DMS79 (cell line): ENCODE results near the gene EP400.
"Not testable (repeated sequence)": the region's sequence is repeated elsewhere in the genome, so short reads cannot be mapped to it uniquely, and the experiment has no call there.

Source experiments
- DNase-seq: peaks from one replicate; lab custom pipeline; 2025; lab: John Stamatoyannopoulos, UW

The EP400 gene

DNA sequence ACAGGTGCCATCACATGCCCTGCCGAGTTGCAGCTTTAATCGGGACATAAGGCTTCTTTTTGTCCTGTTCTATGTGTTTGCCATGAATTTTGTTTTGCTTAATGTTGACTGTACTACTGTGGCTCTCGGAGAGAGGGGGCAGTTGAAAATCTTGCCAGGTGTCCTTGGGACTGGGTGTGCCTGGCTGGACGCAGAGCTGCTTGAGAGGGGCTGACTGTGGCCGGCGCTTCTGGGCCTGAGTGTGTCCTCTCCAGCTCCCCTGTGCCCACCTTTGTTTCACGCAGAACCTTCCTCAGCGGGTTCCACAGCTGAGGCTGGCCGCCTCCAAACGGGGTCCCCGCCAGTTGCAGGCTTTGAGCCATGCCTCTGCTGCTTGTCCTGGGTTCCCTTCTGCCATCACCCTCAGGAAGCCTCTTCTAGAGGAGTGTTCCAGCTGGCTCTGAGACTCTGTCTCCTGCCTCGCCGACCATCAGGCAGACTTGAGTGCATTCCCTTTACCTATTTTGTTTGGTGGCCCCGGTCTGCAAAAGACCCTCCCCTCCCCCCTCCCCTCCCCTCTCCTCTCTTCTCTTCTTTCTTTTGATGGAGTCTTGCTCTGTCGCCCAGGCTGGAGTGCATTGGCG is 144.6 kb downstream of the EP400 start:
- DNase-seq: no peak

GRCh38 chr12:132095520-132096409 is 146.0 kb downstream of the EP400 start:
- DNase-seq: no peak

GRCh38 chr12:132099739-132100138 is 150.0 kb downstream of the EP400 start:
- DNase-seq: no peak

DNA sequence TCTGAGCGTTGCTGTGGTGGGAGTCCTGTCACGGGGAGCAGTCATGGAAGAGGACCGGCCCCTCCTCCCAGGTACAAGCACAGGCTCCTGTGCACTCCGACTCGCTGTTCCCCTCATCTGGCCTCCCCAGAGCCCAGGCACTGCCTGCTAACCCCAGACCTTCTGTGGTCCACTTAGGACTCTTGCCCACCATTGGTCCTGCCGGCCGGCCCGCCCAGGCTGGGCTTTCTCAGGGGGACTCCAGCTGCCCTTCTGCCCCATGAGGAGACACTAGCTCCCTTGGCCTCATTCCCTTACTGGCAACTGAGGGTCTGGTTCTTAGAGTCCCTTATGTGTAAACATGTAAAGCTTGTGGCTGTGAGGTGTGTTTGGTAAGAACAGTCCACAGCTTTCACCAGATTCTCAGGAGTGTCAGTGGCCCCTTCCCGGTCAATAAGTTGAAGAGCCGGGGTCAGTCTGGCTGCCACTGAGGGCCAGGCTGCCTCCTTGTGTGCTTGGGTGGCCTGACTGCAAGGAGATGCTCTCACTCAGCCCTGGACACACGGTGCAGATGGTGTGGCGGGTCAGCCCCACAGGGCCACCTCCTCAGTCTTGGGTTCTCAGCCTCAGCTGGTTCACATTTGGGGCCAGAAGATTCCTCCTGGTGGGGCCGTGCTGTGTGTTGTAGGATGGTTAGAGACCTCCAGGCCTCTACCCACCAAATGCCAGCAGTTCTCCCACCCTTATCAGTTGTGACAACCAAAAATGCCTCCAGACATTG is 150.7 kb downstream of the EP400 start:
- no peak for DNase-seq

- DNase-seq: no peak
These were observed 152.6 kb downstream of the EP400 start for GRCh38 chr12:132102297-132102696.

GRCh38 chr12:132103072-132103471 is 153.3 kb downstream of the EP400 start:
- DNase-seq: not testable (repeated sequence)

DNA sequence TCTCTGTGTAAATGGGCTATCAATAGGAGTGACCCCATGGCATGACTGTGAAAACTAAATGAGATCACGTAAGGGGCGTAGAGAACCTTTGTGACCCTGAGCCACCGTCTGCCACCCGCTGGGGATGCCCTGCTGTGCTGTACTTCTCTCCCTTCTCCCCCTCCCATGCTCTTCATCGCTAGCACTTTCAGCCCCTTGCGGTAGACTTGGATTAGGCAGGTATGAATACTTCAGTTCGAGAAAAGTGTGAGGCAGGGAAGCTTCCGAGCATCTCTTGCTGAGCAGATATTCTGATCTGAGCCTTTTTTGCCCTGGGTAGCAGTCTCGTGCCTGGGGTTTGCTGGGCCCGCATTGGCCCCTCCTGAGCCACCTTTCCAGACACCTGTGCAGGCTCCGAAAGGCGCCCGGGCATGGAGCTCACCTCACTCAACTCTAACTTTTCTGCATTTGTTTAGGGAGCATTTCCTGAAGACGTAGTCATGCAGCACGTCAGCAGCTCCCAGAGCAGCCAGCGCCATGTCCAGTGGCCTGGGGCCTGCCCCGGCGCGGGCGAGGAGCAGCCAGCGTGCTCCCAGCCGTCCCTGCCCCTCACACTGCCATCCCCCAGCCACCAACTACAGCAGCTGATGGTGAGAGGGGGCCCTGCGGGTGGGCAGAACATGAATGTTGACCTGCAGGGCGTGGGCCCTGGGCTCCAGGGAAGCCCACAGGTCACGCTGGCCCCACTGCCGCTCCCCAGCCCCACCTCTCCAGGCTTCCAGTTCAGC is 154.0 kb downstream of the EP400 start:
- DNase-seq: no peak

DNA sequence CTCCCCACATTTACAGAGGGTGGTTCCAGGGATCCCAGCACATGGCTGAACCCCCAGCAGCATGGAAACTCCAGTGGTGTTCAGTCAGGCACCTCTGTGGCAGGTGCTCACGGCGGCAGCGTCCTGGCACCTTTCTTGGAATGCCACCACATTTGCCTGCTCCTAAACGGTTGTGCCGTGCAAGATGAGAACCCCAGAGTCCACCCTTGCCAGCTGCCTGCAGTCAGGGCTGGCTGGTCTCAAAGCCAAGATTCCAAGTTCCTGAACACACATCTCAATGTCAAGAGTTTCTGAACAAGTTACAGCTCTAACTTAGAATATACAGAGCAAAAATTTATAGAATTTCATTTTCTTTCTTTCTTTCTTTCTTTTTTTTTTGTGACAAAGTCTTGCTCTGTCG is 155.7 kb downstream of the EP400 start:
- DNase-seq: no peak

- DNase-seq: no peak
These were observed 157.2 kb downstream of the EP400 start for GRCh38 chr12:132106921-132107320.

DNA sequence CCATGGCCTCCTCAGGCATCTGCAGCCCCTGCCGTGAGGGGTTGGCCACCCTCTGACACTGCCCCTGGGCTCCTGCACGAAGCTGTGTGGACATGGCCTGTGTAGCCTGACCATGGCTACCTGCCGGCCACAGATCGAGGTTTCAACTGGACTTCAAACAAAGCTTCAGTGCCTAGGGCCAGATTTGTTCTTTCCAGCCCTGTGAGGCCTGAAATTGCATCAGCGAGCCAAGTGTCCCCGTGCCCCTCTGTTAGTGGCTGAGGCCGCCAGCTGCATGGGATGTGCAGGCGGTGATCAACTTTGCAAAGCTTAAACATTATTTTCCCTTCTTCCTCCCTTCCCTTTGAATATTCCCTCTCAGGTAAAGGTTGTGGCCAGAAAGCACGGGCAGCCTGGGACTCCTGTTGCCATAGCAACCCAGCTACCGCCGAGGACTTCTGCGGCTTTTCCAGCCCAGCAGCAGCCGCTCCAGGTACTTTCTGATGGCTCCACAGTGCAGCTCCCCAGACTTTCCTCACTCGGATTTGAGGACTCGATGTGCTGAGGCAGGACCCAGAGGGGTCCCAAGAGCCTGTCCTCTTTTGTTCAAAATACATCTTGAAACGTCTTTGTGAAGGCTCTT is 158.6 kb downstream of the EP400 start:
- no peak for DNase-seq

- no peak for DNase-seq
These were observed 160.0 kb downstream of the EP400 start for GRCh38 chr12:132109741-132110140.

DNA sequence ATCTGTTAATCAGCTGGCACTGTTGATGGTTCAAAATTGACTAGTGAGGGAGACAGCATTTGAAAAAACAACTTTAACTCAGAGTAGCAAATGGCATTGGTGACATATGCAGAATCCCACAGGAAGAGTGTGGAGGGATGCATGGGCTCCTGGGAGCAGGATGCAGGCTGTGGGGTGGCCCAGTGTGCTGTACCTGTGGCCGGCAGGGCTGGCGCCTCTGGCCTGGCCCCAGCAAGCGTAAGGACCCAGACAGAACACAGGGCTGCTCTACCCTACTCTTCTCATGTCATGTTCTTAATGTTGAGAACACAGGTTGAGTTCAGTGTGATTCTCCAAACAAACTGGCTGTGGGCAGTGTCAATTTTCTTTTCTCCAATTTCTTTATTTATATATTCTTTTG is 160.9 kb downstream of the EP400 start:
- no peak for DNase-seq

DNA sequence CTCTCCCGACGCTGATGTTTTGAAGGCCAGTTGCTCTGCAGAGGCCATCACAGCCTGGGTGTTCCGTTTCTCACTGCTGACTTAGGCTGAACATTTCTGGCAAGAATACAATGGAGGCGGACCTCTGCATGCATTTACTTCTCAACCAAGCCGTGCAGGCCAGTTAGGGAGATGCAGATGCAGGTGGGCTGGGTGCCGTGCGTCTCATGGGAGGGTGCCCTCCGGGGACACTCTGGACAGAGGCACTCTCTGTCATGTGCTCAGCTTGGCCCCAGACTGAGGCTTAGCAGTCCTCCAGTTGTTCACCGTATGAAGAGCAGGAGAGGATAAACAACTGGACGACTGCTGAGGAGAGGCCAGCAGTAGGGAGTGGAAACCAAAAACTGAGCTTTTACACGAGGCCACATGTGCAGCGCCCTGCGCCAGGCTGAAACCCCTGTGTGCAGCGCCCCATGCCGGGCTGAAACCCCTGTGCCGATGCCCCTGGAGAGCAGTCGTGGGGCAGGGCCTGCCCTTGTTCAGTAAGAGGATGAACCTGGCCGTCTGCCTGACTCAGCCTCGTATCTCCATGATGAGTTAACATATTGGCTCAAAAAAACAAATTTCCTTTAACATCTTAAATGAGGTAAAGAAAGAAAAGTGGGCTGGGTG is 162.0 kb downstream of the EP400 start:
- DNase-seq: no peak

- DNase-seq: no peak
These were observed 164.9 kb downstream of the EP400 start for GRCh38 chr12:132114667-132115066.

- DNase-seq: no peak
These were observed 165.8 kb downstream of the EP400 start for GRCh38 chr12:132115500-132115899.

DNA sequence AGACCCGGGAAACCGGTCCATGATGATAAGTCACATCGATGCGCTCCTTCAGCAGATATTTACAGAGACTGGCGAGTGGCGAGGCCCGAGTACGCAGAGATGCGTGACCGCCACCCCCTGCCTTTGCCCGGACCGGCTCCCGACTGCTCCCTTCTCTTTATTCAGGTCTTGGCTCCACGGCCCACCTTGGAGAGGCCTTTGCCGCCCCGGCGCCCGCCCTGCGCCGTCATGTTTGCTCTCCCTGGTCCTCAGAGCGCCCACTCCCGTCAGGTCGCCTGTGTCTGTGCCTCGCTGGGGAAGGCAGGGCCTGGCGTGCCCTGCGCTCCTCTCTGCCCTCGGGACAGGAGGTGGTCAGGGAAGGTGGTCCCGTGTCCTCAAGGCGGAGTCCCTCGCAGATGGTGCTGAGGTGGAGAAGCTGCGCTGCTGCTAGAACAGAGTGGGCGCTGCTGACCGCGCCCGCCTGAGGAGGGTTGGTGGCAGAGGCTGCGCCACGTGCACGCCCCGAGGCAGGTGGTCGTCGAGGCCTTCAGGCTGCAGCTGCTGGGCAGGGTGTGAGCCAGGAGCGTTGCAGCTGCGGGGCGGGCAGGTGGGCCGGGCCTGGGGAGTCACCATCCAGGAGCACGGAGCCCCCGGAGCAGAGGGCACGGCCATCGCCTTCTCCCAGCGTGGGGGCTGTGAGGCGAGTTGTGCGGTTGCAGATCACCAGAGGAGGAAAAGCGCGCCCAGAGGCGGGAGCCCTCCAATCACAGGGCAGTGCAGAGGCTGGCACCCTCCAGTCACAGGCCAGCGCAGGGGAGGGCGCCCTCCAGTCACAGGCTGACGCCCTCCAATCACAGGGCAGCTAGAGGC is 167.2 kb downstream of the EP400 start:
- DNase-seq: no peak

DNA sequence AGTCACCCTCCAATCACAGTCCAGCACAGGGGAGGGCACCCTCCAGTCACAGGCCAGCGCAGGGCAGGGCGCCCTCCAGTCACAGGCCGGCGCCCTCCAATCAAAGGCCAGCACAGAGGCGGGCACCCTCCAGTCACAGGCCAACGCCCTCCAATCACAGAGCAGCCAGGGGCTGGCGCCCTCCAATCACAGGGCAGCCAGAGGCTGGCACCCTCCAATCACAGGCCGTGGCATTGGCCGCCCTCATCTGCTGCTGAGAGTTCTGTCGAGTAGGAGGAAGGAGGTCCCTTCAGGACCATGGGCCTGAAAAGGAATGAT is 167.8 kb downstream of the EP400 start:
- DNase-seq: no peak

DNA sequence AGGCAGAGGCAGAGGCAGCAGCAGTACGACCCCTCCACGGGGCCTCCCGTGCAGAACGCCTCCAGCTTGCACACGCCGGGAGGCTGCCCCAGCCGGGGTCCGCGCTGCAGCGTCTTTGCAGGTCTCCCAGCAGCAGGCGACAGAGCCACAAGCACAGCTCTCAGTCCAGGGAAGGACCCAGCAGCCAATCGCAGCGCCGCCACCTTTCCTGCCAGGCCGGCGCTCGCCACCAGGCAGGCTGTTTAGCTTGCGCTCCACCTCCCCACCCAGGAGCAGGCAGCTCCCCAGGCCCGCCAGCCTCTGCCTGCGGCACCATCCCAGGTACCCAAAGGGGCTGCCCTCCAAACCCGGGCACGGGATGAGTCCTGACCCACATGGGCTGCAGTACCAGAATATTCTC is 169.1 kb downstream of the EP400 start:
- no peak for DNase-seq

DNA sequence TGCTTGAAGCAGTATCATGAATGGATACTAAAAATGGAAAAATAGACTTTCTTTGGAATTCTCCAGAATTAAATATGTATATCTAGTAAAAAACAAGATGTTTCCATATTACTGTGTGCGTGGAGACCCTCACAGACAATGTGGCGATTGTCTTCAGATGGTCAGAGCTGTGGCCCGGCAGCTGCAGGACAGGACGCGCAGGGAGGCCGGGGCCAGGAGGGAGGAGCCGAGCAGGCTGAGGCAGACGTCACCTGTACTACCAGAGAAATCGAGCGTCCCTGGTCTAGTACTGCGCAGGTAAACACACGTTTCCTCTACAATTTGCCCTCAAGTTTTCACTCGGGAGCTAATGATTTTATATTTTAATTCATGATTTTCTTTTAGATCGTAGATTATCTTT is 171.5 kb downstream of the EP400 start:
- DNase-seq: no peak
